CD14-positive monocyte (primary cell): ENCODE results near the gene ARHGAP20. TPM values are rescaled to one million over a fixed set of nuclear protein-coding genes. Genes with fewer than 3 reads are reported as not detected.

ENCODE experiments used
- DNase-seq, 3 donors: peaks; one replicate each; pipeline ENCODE4 v3.0.0-alpha.2; 2011 to 2022
- H2AFZ ChIP-seq: 2 replicates; pipeline ENCODE4 v1.6.0; 2012; ENCODE audit warnings: mild to moderate bottlenecking, low read depth, low read length, inconsistent platforms; ENCODE audit not compliant: insufficient read depth, poor library complexity, severe bottlenecking
- H3K27ac ChIP-seq, 2 donors: 1 replicate in 1 of 2; 2 replicates in 1 of 2; pipeline ENCODE4 v1.5.1; 2012 to 2013; ENCODE audit warnings: low read length in 2 of 2, control low read depth in 1 of 2, inconsistent platforms in 1 of 2, low read depth in 1 of 2, mild to moderate bottlenecking in 1 of 2
- H3K27me3 ChIP-seq, 2 donors: one replicate each; pipeline versions ENCODE4 v1.6.0 to v1.6.1; 2011 to 2013; ENCODE audit warnings: low read length in 2 of 2; ENCODE audit not compliant: control insufficient read depth in 2 of 2, insufficient read depth in 2 of 2
- H3K36me3 ChIP-seq, 2 donors: replicated peaks in 1 of 2; 1 replicate in 1 of 2; 2 replicates in 1 of 2; pipeline versions ENCODE4 v1.5.1 to v1.6.1; 2012 to 2013; ENCODE audit warnings: low read length in 2 of 2, control low read depth in 1 of 2, inconsistent platforms in 1 of 2, mild to moderate bottlenecking in 1 of 2; ENCODE audit not compliant: insufficient read depth in 2 of 2, control insufficient read depth in 1 of 2
- H3K4me1 ChIP-seq, 2 donors: 1 replicate in 1 of 2; 2 replicates in 1 of 2; pipeline versions ENCODE4 v1.5.1 to v1.6.1; 2012 to 2013; ENCODE audit warnings: low read length in 2 of 2, control low read depth in 1 of 2, inconsistent platforms in 1 of 2, mild to moderate bottlenecking in 1 of 2, moderate library complexity in 1 of 2; ENCODE audit not compliant: insufficient read depth in 2 of 2, control insufficient read depth in 1 of 2
- H3K4me2 ChIP-seq: replicated peaks from 2 replicates; pipeline ENCODE3; 2012; ENCODE audit warnings: low read length, moderate library complexity, mild to moderate bottlenecking; ENCODE audit not compliant: poor library complexity, severe bottlenecking; ENCODE audit errors: extremely low read depth
- H3K4me3 ChIP-seq, 3 experiments: fragments of 200-600 bp in 1 of 3; sonication (generic) in 1 of 3; replicated peaks in 1 of 3; 1 replicate in 2 of 3; 2 replicates in 1 of 3; pipeline ENCODE4 v1.5.1; 2011 to 2013; ENCODE audit warnings: low read length in 3 of 3, mild to moderate bottlenecking in 3 of 3, control low read depth in 2 of 3, low read depth in 2 of 3, inconsistent platforms in 1 of 3, moderate library complexity in 1 of 3
- H3K79me2 ChIP-seq: 2 replicates; pipeline ENCODE4 v1.6.0; 2012; ENCODE audit warnings: mild to moderate bottlenecking, control low read depth, inconsistent platforms, low read length, moderate library complexity; ENCODE audit not compliant: insufficient read depth
- H3K9ac ChIP-seq: 2 replicates; pipeline ENCODE4 v1.6.0; 2017; ENCODE audit warnings: low read length, mild to moderate bottlenecking; ENCODE audit not compliant: insufficient read depth, poor library complexity, severe bottlenecking
- H3K9me3 ChIP-seq, 2 donors: replicated peaks in 1 of 2; 1 replicate in 1 of 2; 2 replicates in 1 of 2; pipeline versions ENCODE4 v1.5.1 to v1.6.1; 2012 to 2013; ENCODE audit warnings: low read length in 2 of 2, control low read depth in 1 of 2; ENCODE audit not compliant: control insufficient read depth in 1 of 2, insufficient read depth in 1 of 2
- H4K20me1 ChIP-seq: 2 replicates; pipeline ENCODE4 v1.6.0; 2012; ENCODE audit warnings: mild to moderate bottlenecking, low read length, control low read depth, moderate library complexity; ENCODE audit not compliant: insufficient read depth
- H3K27ac Mint-ChIP-seq, 7 donors: one replicate each; pipeline ENCODE4 v1.8.0; 2020; ENCODE audit warnings: mild to moderate bottlenecking in 7 of 7, mixed read lengths in 7 of 7, moderate library complexity in 6 of 7, inconsistent platforms in 2 of 7
- H3K27me3 Mint-ChIP-seq, 3 donors: one replicate each; pipeline ENCODE4 v1.8.0; 2021 to 2022; ENCODE audit warnings: low read depth in 3 of 3, mild to moderate bottlenecking in 3 of 3, mixed read lengths in 3 of 3, moderate library complexity in 3 of 3, inconsistent platforms in 1 of 3
- H3K36me3 Mint-ChIP-seq, 2 donors: one replicate each; pipeline ENCODE4 v1.8.0; 2020; ENCODE audit warnings: mixed read lengths in 2 of 2, inconsistent platforms in 1 of 2, mild to moderate bottlenecking in 1 of 2
- H3K4me1 Mint-ChIP-seq: one replicate; pipeline ENCODE4 v1.8.0; 2020; ENCODE audit warnings: mild to moderate bottlenecking, mixed read lengths
- H3K4me3 Mint-ChIP-seq, 2 donors: one replicate each; pipeline ENCODE4 v1.8.0; 2020; ENCODE audit warnings: mild to moderate bottlenecking in 2 of 2, mixed read lengths in 2 of 2, moderate library complexity in 1 of 2
- H3K9me3 Mint-ChIP-seq, 7 donors: one replicate each; pipeline ENCODE4 v1.8.0; 2020 to 2022; ENCODE audit warnings: mixed read lengths in 7 of 7, mild to moderate bottlenecking in 6 of 7, moderate library complexity in 6 of 7, inconsistent platforms in 2 of 7
- CTCF ChIP-seq: fragments of 200-600 bp; IDR thresholded peaks from one replicate; pipeline ENCODE4 v1.8.0; 2022; ENCODE audit warnings: antibody characterized with exemption, mild to moderate bottlenecking
- WGBS: methylation state at CpG from one replicate; pipeline ENCODE4 v1.1.5; 2013; ENCODE audit warnings: missing lambda C conversion rate; ENCODE audit not compliant: insufficient coverage; 5-methylcytosine and 5-hydroxymethylcytosine counted together
- intact Hi-C, 2 donors: fragments of 100-400 bp; cut with micrococcal nuclease; formaldehyde crosslinking; loops; one replicate each; pipeline versions ENCODE4 v1.15.0 to v1.15.1; 2023
- polyA plus RNA-seq, 3 donors: library from polyadenylated mRNA; depleted of rRNA in 1 of 3; unstranded in 2 of 3; stranded (reverse) in 1 of 3; fragments of 300-500 nt in 2 of 3; fragments of >200 nt in 1 of 3; fragmentation: Illumina TruSeq in 2 of 3; gene quantifications; 1 replicate in 2 of 3; 2 replicates in 1 of 3; pipeline ENCODE4 v1.2.3, GENCODE V29; 2012 to 2021

ARHGAP20 gene
- polyA plus RNA-seq, 3 donors = 0.04 TPM; not detected in 2

GRCh38 chr11:110713449-110713776 is 1.2 kb upstream of the ARHGAP20 start:
- H2AFZ ChIP-seq = no peak overlapping the region
- 20% methylated on average over 1 of the region's 9 CpGs for WGBS
- no peaks in the 10 kb centered on the region for H4K20me1 ChIP-seq
- H3K4me1 ChIP-seq = peaks cover 22 to 27% of the 10 kb centered on the region in 2 donors
- H3K27ac Mint-ChIP-seq = no peak overlapping the region
- H3K4me2 ChIP-seq = peak overlapping the region; percentile 90
- peaks cover 24% of the 10 kb centered on the region for H3K4me1 Mint-ChIP-seq
- no peaks in the 10 kb centered on the region for H3K79me2 ChIP-seq
- H3K27me3 Mint-ChIP-seq = peaks cover 59 to 68% (median 62%) of the 10 kb centered on the region in 3 donors
- H3K4me3 Mint-ChIP-seq = peak overlapping the region; percentile 76 to 97
- no peak for DNase-seq
- peaks cover 0 to 5% of the 10 kb centered on the region in 2 donors for H3K9me3 ChIP-seq
- no peak overlapping the region for H3K27ac ChIP-seq
- H3K36me3 ChIP-seq = no peaks in the 10 kb centered on the region
- peak overlapping the region in 1 of 3 experiments; percentile 77 for H3K4me3 ChIP-seq
- peaks cover 0 to 11% of the 10 kb centered on the region in 2 donors for H3K36me3 Mint-ChIP-seq
- H3K27me3 ChIP-seq = peaks cover 62 to 68% of the 10 kb centered on the region in 2 donors
- TF ChIP-seq CTCF = no peak
- no peak overlapping the region for H3K9ac ChIP-seq
- H3K9me3 Mint-ChIP-seq = peaks cover 0 to 13% (median 8%) of the 10 kb centered on the region in 7 donors
- intact Hi-C loops = loop anchor here in 1 of 2 donors (10.0 kb wide), 1 partner anchor 521 kb away; no protein-coding TSS in a partner anchor

DNA sequence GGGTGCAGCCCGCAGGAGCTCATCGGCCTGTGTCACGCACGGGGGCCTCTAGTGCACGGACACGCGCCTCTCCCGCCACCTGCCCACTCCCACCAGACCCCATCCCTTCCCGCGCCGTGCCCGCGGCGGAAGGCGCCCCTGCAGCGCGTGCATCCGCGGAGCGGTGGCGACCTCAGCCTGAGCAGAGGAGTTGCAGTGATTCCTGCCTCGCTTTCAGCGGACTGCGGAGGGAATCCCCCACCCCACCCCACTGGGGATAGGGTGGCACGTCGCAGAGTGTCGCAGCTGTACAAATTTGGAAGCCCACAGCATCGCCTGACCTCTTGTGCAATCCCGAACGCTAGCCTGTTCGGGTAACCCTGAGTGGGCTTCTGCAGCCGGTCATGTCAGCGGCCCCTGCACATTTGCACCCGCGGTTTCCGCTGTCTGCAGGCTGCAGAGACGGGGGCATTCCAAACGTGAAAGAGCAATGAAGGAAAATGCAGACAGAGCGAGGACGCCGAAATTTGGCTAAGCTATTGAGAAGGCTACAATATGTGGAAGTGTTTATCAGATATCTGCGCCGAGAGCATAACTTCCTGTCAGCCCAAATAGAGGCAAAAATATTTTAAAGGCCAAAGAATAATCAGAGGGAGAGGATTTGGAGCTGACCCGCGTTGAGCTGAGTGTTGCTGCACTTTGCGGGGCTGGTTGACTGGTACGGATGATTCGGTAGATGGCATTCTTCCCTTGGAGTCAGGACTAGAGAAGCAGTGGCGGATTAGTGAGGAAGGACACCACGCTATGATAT is 617 bp upstream of the ARHGAP20 start:
- WGBS = under 1% methylated on average over 44 of the region's 50 CpGs
- peaks cover 0 to 5% of the 10 kb centered on the region in 2 donors for H3K9me3 ChIP-seq
- no peaks in the 10 kb centered on the region for H3K79me2 ChIP-seq
- H4K20me1 ChIP-seq = no peaks in the 10 kb centered on the region
- H3K36me3 ChIP-seq = no peaks in the 10 kb centered on the region
- H3K27me3 ChIP-seq = peaks cover 62 to 73% of the 10 kb centered on the region in 2 donors
- no peak overlapping the region for H3K27ac ChIP-seq
- H3K4me3 ChIP-seq = peak overlapping the region; percentile 26 to 77 (median 35)
- H3K36me3 Mint-ChIP-seq = peaks cover 0 to 11% of the 10 kb centered on the region in 2 donors
- DNase-seq = peak in 1 of 3 donors; percentile 8
- intact Hi-C loops = loop anchor here in 1 of 2 donors (10.0 kb wide), 1 partner anchor 522 kb away; no protein-coding TSS in a partner anchor
- peak overlapping the region; percentile 76 to 97 for H3K4me3 Mint-ChIP-seq
- peaks cover 0 to 13% (median 8%) of the 10 kb centered on the region in 7 donors for H3K9me3 Mint-ChIP-seq
- no peak for TF ChIP-seq CTCF
- peak overlapping the region; percentile 61 for H2AFZ ChIP-seq
- H3K9ac ChIP-seq = no peak overlapping the region
- H3K27me3 Mint-ChIP-seq = peaks cover 61 to 70% (median 62%) of the 10 kb centered on the region in 3 donors
- H3K27ac Mint-ChIP-seq = peak overlapping the region in 1 of 7 donors; percentile 13
- H3K4me2 ChIP-seq = peak overlapping the region; percentile 90
- peaks cover 22 to 27% of the 10 kb centered on the region in 2 donors for H3K4me1 ChIP-seq
- peaks cover 24% of the 10 kb centered on the region for H3K4me1 Mint-ChIP-seq
